ENCODE measurements around the gene PDE4D.
"Not testable (repeated sequence)": the region's sequence is repeated elsewhere in the genome, so short reads cannot be mapped to it uniquely, and the experiment has no call there.

The PDE4D gene

DNA sequence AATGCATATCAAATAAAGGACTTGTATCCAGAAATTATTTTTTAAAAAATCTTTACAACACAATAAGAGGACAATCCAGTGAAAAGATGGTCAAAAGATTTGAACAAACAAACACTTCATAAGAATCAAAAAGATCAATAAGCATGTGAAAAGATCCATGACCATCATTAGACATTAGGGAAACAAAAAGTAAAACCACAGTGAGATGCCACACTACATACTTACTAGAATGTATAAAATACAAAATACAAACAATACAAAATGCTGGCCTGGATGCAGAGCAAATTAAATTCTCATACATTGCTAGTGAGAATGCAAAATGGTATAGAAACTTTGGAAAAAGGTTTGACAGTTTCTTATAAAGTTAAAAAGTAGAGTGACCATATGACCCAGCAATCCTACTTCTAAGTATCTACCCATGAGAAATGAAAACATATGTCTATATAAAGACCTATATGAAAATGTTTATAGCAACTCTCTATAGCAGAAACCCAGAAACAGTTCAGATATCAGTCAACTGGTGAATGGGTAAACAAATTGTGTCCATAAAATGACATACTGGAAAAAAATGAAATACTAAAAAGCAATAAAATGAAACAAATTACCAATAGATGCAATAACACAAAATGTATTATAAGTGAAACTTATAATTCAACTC, 884.6 kb downstream of the PDE4D start:
- no peak for DNase-seq

DNA sequence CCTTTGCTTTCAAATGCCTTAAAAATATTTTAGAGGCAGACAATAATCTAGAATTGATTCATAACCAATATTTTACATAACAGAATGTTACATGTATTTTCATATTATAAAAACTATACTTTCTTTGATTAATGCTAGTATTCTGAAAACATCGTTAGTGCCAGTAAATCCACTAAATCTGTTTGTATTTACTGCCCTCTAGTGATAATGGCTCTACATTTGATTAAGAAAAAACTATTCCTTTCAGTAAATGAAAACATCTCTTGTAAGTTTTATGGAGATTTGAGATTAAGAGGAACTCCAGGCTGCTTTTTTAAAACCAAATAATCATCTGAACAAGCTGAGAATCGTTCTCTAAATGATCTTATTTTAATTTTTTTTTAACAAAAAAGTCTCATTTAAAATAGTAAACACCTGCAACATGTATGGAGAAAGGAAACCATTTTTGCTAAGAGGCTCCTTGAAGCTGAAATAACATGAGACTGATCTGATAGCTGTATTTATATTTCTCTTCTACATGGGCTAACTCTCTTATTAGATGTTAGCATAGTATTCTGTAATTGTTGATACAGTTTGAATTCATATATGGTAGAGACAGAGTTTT, 886.0 kb downstream of the PDE4D start:
- DNase-seq = no peak

DNA sequence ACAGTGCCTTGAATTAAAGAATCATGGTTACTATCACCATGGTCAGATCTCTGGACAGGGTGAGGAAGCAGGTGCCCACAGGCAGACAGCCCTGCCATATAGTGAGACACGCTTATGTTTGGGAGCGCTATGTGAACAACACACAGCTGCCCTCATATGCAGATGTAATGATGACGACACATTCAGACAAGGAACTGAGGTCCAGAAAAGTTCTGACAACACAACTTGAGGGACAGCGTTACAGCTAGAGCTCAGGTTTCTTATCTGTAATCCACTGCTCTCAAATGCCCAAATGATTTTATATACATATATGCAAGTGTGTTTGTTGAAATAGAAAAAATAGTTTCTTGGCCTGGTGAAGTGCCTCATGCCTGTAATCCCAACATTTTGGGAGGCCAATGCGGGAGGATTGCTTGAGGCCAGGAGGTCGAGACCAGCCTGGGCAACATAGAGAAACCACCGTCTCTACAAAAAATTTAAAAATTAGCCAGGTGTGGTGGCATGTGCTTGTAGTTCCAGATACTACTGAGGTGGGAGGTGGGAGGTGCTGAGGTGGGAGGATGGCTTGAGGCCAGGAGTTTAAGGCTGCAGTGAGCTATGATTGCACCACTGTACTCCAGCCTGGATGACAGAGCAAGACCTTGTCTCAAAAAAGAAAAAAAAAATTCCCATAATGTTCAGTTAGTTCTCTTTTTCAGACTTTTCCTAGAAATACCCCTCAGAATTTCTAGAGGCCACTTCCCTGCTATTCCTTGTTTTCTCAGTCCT, 887.4 kb downstream of the PDE4D start:
- no peak for DNase-seq

DNA sequence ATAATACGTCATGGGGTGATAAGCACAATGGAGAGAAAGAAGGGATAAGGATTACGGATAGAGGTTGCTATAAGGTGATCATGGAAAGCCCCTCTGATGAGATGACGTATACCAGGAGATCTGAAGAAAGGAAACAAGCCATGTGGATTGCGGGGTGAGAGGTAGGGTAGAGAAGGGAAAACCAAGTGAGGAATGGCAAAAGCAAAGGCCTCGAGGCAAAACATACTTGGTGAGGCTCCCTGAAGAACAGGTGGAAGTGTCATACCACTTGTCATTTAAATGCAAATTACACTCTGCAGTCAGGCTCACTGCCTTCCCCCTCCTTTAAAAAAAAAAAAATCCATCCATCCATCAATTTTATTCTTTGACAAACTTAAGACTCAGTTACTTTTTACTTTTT, 889.9 kb downstream of the PDE4D start:
- no peak for DNase-seq

- no peak for DNase-seq
Measured at GRCh38 chr5:59003124-59003523, 890.4 kb downstream of the PDE4D start.

GRCh38 chr5:59002162-59002825, 891.2 kb downstream of the PDE4D start:
- DNase-seq = no peak

DNA sequence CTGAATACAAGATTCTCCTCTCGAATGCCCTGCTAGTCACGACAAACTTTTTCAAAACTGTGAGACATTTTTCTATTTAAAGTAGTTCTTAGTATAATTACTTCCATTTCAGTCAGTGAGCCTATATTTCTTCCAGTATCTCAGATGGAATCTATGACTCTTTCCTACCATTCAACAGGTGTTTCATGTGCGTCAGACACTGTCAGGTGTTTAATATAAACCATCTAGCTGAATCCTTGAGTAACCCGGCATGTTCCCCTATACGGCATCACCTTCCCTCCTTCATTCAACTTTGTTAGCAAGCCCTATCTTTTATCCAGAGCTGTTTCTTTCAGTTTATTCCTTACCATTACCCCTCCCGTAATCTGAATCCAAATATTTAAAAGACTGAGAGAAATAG, 891.8 kb downstream of the PDE4D start:
- DNase-seq = no peak

GRCh38 chr5:59001154-59001553, 892.4 kb downstream of the PDE4D start:
- DNase-seq = no peak

GRCh38 chr5:59000211-59000610, 893.3 kb downstream of the PDE4D start:
- DNase-seq = no peak

- no peak for DNase-seq
Measured at GRCh38 chr5:58999804-59000203, 893.7 kb downstream of the PDE4D start.

GRCh38 chr5:58998544-58998943, 895.0 kb downstream of the PDE4D start:
- DNase-seq = no peak

GRCh38 chr5:58995779-58996178, 897.7 kb downstream of the PDE4D start:
- DNase-seq = not testable (repeated sequence)

DNA sequence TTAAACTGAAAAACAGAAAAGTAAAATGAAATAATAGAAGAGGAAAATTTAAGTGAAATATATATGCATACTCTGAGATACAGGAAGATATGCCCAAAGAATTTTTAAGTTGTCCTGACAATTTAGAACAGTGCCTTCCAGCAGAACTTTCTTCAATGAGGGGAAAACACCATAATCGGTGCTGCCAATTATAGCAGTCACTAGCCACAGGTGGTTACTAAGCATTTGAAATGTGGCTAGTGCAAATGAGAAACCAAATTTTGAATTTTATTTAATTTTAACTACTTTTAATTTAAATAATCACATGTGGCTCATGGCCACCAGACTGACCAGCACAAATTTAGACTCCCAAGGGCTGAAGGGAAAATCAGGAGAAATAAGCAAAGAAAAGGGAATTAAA, 900.1 kb downstream of the PDE4D start:
- no peak for DNase-seq

- DNase-seq = no peak
Measured at GRCh38 chr5:58988938-58989337, 904.6 kb downstream of the PDE4D start.

- no peak for DNase-seq
Measured at GRCh38 chr5:58987193-58987592, 906.3 kb downstream of the PDE4D start.

- DNase-seq = no peak
Measured at GRCh38 chr5:58986281-58986680, 907.2 kb downstream of the PDE4D start.

DNA sequence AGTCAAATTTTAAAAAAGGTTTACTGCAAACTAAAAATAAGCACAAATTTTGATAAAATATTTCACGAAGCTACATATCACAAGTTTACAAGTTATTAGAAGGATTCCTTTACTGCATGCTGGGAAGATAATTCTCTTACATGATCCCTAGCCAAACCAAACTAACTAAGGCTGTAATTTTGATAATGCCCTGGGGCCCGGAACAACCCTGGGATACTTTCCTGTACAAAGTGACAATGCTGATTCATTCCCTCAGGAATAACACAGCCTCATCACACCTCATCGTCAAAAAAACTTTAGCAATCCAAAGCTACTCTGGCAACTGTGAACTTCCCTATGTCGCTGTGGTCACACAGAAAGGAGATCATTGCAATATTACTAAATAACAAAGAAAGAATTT, 907.8 kb downstream of the PDE4D start:
- DNase-seq = no peak

- DNase-seq = no peak
Measured at GRCh38 chr5:58985311-58985710, 908.2 kb downstream of the PDE4D start.

- no peak for DNase-seq
Measured at GRCh38 chr5:58983526-58984452, 909.7 kb downstream of the PDE4D start.

GRCh38 chr5:58980890-58981289, 912.6 kb downstream of the PDE4D start:
- DNase-seq = no peak

DNA sequence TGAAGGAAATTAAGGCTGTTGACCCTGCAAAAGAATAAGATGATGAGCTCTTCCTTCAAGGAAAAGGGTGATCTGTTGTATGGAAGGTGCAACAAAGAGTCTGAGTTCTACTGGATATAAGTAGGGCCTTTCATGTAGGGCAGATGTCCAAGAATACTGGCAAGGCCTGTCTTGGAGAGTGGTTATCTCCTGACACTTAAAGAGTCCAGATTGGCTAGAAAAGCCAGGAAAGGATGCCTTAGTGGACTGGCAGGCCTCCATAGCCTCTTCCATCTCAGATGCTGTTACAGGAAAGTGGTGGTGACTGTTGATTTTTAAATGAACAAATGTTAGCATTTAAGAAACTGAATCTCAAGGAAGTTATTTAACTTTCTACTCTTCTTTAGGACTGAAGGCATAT, 914.4 kb downstream of the PDE4D start:
- no peak for DNase-seq

DNA sequence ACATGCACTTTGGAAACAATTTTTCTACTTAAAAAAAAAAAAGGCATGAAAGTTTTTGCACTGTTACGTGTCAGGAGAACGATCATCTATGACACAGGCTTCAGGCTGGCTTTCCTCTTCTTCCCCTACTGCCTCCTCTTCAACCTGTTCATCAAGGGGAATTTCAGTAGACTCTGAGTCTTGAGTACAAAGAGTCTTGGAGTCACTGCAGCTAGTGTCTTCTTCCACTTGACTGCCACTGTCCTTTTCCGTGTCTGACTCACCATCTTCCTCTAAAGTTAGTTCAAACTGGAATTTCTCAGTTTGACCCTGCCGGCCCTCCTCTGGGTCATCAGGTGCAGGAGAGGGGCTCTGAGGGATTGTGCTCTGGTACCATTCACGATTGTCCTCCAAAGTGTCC, 918.9 kb downstream of the PDE4D start:
- DNase-seq = no peak

DNA sequence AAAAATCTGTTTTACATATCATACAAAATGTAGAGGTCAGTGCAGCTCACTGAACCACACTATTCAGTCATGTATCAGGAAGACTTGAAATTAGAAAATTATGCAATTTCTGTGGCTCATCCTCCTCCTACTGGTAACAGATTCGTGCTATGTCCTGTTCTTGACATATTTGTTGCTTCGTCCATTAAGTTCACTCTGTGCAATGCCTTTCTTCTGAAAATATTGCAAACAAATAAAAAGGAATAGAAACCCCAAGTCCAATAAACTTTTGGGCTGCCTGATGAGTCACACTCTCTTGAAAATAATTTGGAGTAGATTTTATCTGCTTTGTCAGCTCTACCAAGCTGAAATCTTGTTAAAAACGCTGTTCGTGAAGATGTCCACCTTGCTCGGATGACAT, 919.4 kb downstream of the PDE4D start:
- no peak for DNase-seq
